GM23248 (cell line): ENCODE results near the gene TMEM204.

Source experiments
- EZH2 ChIP-seq: fragments of 200-600 bp; sonication (generic); IDR thresholded peaks from 2 replicates; pipeline ENCODE4 v1.6.1; 2018; ENCODE audit warnings: antibody characterized with exemption, mild to moderate bottlenecking; ENCODE audit not compliant: insufficient read depth, poor library complexity, severe bottlenecking
- EZH2phosphoT487 ChIP-seq: fragments of 200-600 bp; sonication (generic); IDR thresholded peaks from 2 replicates; pipeline ENCODE4 v1.6.1; 2018; ENCODE audit warnings: antibody characterized with exemption, moderate library complexity, mild to moderate bottlenecking, low read depth; ENCODE audit not compliant: insufficient read depth

GRCh38 chr16:1488619-1489018 lies 44.8 kb upstream of the TMEM204 start, which contains the start of gene PTX4:
- TF ChIP-seq EZH2 (no peak), EZH2phosphoT487 (no peak)
